SK-N-SH treated with all-trans-retinoic acid at 6 μM for 48 hours (cell line): ENCODE data around the gene DMD.
"Not testable (repeated sequence)": the region's sequence is repeated elsewhere in the genome, so short reads cannot be mapped to it uniquely, and the experiment has no call there.

ENCODE experiments used
- ARNTL ChIP-seq: fragments of 450-650 bp; formaldehyde crosslinking; IDR thresholded peaks from 2 replicates; pipeline ENCODE4 v1.5.0; 2020; ENCODE audit warnings: low read depth, mild to moderate bottlenecking, moderate library complexity, borderline replicate concordance
- BACH2 ChIP-seq: fragments of 250-450 bp; sonication (Bioruptor Pico); IDR thresholded peaks from 2 replicates; pipeline ENCODE4 v1.9.0; 2021; ENCODE audit warnings: mild to moderate bottlenecking, borderline replicate concordance
- CSDC2 ChIP-seq: fragments of 250-450 bp; sonication (Bioruptor Pico); IDR thresholded peaks from 2 replicates; pipeline ENCODE4 v1.5.0; 2020; ENCODE audit warnings: mild to moderate bottlenecking, moderate library complexity
- OSR1 ChIP-seq: fragments of 250-450 bp; sonication (Bioruptor Pico); IDR thresholded peaks from 2 replicates; pipeline ENCODE4 v1.8.0; 2022; ENCODE audit warnings: moderate library complexity, mild to moderate bottlenecking, inconsistent platforms
- PATZ1 ChIP-seq: fragments of 250-450 bp; sonication (Bioruptor Pico); IDR thresholded peaks from 2 replicates; pipeline ENCODE4 v1.8.0; 2020; ENCODE audit warnings: mild to moderate bottlenecking, moderate library complexity, borderline replicate concordance
- RARB ChIP-seq: fragments of 250-450 bp; sonication (Bioruptor Pico); IDR thresholded peaks from 2 replicates; pipeline ENCODE4 v1.8.0; 2021; ENCODE audit warnings: mild to moderate bottlenecking, moderate library complexity
- SNAI2 ChIP-seq: fragments of 250-450 bp; sonication (Bioruptor Pico); IDR thresholded peaks from 2 replicates; pipeline ENCODE4 v1.5.0; 2020; ENCODE audit warnings: mild to moderate bottlenecking, moderate library complexity
- TCF4 ChIP-seq: fragments of 250-450 bp; sonication (Bioruptor Pico); IDR thresholded peaks from 2 replicates; pipeline ENCODE4 v1.8.0; 2021; ENCODE audit warnings: mild to moderate bottlenecking, moderate library complexity, borderline replicate concordance
- ZC3H10 ChIP-seq: fragments of 250-450 bp; sonication (Bioruptor Pico); IDR thresholded peaks from 2 replicates; pipeline ENCODE4 v1.5.1; 2021; ENCODE audit warnings: mild to moderate bottlenecking, moderate library complexity
- ZFP3 ChIP-seq: fragments of 250-450 bp; sonication (Bioruptor Pico); IDR thresholded peaks from 2 replicates; pipeline ENCODE4 v1.5.0; 2020; ENCODE audit warnings: mild to moderate bottlenecking, moderate library complexity
- ZFP30 ChIP-seq: fragments of 450-650 bp; formaldehyde crosslinking; IDR thresholded peaks from 2 replicates; pipeline ENCODE4 v1.5.0; 2022; ENCODE audit warnings: mild to moderate bottlenecking, moderate library complexity
- ZNF8 ChIP-seq: fragments of 450-650 bp; formaldehyde crosslinking; IDR thresholded peaks from 2 replicates; pipeline ENCODE4 v1.5.0; 2020; ENCODE audit warnings: mild to moderate bottlenecking, moderate library complexity
- TF ChIP-seq, protein P1 (sequence below): fragments of 250-450 bp; sonication (Bioruptor Pico); IDR thresholded peaks from 2 replicates; pipeline ENCODE4 v1.5.0; 2020; ENCODE audit warnings: mild to moderate bottlenecking, moderate library complexity
- TF ChIP-seq, protein P2 (sequence below): fragments of 250-450 bp; sonication (Bioruptor Pico); IDR thresholded peaks from 2 replicates; pipeline ENCODE4 v1.8.0; 2021; ENCODE audit warnings: low read depth, mild to moderate bottlenecking, moderate library complexity, borderline replicate concordance

GRCh38 chrX:32246675-32247074, 964.7 kb downstream of the DMD start:
- not testable (repeated sequence) for TF ChIP-seq RARB (CRISPR knock-in tag); BACH2 (CRISPR knock-in tag); ARNTL; PATZ1 (CRISPR knock-in tag); ZFP3 (CRISPR knock-in tag); TCF4 (CRISPR knock-in tag); SNAI2 (CRISPR knock-in tag); OSR1 (CRISPR knock-in tag); ZNF8 (CRISPR knock-in tag); ZFP30 (CRISPR knock-in tag); ZC3H10 (CRISPR knock-in tag); CSDC2 (CRISPR knock-in tag)
- TF ChIP-seq, protein P1, sequence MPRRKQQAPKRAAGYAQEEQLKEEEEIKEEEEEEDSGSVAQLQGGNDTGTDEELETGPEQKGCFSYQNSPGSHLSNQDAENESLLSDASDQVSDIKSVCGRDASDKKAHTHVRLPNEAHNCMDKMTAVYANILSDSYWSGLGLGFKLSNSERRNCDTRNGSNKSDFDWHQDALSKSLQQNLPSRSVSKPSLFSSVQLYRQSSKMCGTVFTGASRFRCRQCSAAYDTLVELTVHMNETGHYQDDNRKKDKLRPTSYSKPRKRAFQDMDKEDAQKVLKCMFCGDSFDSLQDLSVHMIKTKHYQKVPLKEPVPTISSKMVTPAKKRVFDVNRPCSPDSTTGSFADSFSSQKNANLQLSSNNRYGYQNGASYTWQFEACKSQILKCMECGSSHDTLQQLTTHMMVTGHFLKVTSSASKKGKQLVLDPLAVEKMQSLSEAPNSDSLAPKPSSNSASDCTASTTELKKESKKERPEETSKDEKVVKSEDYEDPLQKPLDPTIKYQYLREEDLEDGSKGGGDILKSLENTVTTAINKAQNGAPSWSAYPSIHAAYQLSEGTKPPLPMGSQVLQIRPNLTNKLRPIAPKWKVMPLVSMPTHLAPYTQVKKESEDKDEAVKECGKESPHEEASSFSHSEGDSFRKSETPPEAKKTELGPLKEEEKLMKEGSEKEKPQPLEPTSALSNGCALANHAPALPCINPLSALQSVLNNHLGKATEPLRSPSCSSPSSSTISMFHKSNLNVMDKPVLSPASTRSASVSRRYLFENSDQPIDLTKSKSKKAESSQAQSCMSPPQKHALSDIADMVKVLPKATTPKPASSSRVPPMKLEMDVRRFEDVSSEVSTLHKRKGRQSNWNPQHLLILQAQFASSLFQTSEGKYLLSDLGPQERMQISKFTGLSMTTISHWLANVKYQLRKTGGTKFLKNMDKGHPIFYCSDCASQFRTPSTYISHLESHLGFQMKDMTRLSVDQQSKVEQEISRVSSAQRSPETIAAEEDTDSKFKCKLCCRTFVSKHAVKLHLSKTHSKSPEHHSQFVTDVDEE (CRISPR knock-in tag): not testable (repeated sequence)
- TF ChIP-seq, protein P2, sequence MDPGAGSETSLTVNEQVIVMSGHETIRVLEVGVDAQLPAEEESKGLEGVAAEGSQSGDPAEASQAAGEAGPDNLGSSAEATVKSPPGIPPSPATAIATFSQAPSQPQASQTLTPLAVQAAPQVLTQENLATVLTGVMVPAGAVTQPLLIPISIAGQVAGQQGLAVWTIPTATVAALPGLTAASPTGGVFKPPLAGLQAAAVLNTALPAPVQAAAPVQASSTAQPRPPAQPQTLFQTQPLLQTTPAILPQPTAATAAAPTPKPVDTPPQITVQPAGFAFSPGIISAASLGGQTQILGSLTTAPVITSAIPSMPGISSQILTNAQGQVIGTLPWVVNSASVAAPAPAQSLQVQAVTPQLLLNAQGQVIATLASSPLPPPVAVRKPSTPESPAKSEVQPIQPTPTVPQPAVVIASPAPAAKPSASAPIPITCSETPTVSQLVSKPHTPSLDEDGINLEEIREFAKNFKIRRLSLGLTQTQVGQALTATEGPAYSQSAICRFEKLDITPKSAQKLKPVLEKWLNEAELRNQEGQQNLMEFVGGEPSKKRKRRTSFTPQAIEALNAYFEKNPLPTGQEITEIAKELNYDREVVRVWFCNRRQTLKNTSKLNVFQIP (CRISPR knock-in tag): not testable (repeated sequence)
